AG09319 (cell line): ENCODE measurements around the gene C2orf68.

Experiments used
- DNase-seq: peaks from one replicate; pipeline ENCODE4 v3.0.0-alpha.2; 2010; ENCODE audit warnings: low read depth; ENCODE audit errors: extremely low read depth
- CTCF ChIP-seq: IDR thresholded peaks from 2 replicates; pipeline ENCODE4 v1.5.1; 2011; ENCODE audit warnings: low read depth, mild to moderate bottlenecking, inconsistent platforms, low read length, moderate library complexity

Gene C2orf68

GRCh38 chr2:85558160-85558559 lies 53.7 kb downstream of the C2orf68 start:
- no peak for DNase-seq
- no peak for TF ChIP-seq CTCF

GRCh38 chr2:85557130-85557529 lies 54.7 kb downstream of the C2orf68 start:
- no peak for TF ChIP-seq CTCF
- DNase-seq: no peak
